Ectodermal cell (in vitro differentiated cells): ENCODE measurements around the gene SLC25A13.
"Not testable (repeated sequence)": the region's sequence is repeated elsewhere in the genome, so short reads cannot be mapped to it uniquely, and the experiment has no call there.

Source experiments
- H3K27ac ChIP-seq: 2 replicates; pipeline ENCODE4 v1.7.0; 2013; ENCODE audit warnings: mild to moderate bottlenecking, low read depth, low read length; ENCODE audit not compliant: insufficient read depth, poor library complexity, severe bottlenecking
- H3K27me3 ChIP-seq: 2 replicates; pipeline ENCODE4 v1.7.0; 2013; ENCODE audit warnings: mild to moderate bottlenecking, low read length; ENCODE audit not compliant: insufficient read depth, control insufficient read depth, poor library complexity, severe bottlenecking
- H3K36me3 ChIP-seq: one replicate; pipeline ENCODE4 v1.7.0; 2013; ENCODE audit warnings: low read length; ENCODE audit not compliant: control insufficient read depth, insufficient read depth
- H3K4me1 ChIP-seq: one replicate; pipeline ENCODE4 v1.7.0; 2013; ENCODE audit warnings: low read length; ENCODE audit not compliant: control insufficient read depth, insufficient read depth
- H3K4me3 ChIP-seq: 2 replicates; pipeline ENCODE4 v1.7.0; 2013; ENCODE audit warnings: low read depth, low read length, control low read depth; ENCODE audit not compliant: insufficient read depth
- H3K9me3 ChIP-seq: 2 replicates; pipeline ENCODE4 v1.7.0; 2013; ENCODE audit warnings: mild to moderate bottlenecking, low read length, moderate library complexity; ENCODE audit not compliant: control insufficient read depth
- WGBS, 2 experiments: methylation state at CpG; one replicate each; pipeline ENCODE4 v1.1.7; 2013; ENCODE audit warnings: missing lambda C conversion rate in 2 of 2; 5-methylcytosine and 5-hydroxymethylcytosine counted together

Gene SLC25A13

GRCh38 chr7:96179341-96179740, 142.6 kb downstream of the SLC25A13 start:
- no peaks in the 10 kb centered on the region for H3K9me3 ChIP-seq
- 69 to 77% methylated on average over 2 to 3 of the region's 3 CpGs for WGBS, 2 experiments
- H3K27me3 ChIP-seq = no peaks in the 10 kb centered on the region
- peaks cover 22% of the 10 kb centered on the region for H3K4me1 ChIP-seq
- H3K4me3 ChIP-seq = no peak overlapping the region
- peaks cover 3% of the 10 kb centered on the region for H3K36me3 ChIP-seq
- no peak overlapping the region for H3K27ac ChIP-seq

- no peak overlapping the region for H3K27ac ChIP-seq
- peaks cover 1% of the 10 kb centered on the region for H3K36me3 ChIP-seq
- no peaks in the 10 kb centered on the region for H3K9me3 ChIP-seq
- WGBS, 2 experiments = 58 to 67% methylated on average over 2 of the region's 2 CpGs
- H3K4me3 ChIP-seq = no peak overlapping the region
- H3K4me1 ChIP-seq = peaks cover 22% of the 10 kb centered on the region
- no peaks in the 10 kb centered on the region for H3K27me3 ChIP-seq
These were observed 143.3 kb downstream of the SLC25A13 start for GRCh38 chr7:96178581-96178980.

- H3K4me1 ChIP-seq = peaks cover 22% of the 10 kb centered on the region
- no peaks in the 10 kb centered on the region for H3K27me3 ChIP-seq
- no peaks in the 10 kb centered on the region for H3K9me3 ChIP-seq
- no peaks in the 10 kb centered on the region for H3K36me3 ChIP-seq
- H3K4me3 ChIP-seq = no peak overlapping the region
- H3K27ac ChIP-seq = no peak overlapping the region
- WGBS, 2 experiments = 99 to 100% methylated on average over 3 of the region's 3 CpGs
These were observed 144.5 kb downstream of the SLC25A13 start for GRCh38 chr7:96177353-96177752.

GRCh38 chr7:96174812-96175211, 147.1 kb downstream of the SLC25A13 start:
- Histone ChIP-seq H3K4me3 (no peak overlapping the region), H3K9me3 (no peaks in the 10 kb centered on the region), H3K27ac (no peak overlapping the region), H3K27me3 (no peaks in the 10 kb centered on the region), H3K36me3 (no peaks in the 10 kb centered on the region), H3K4me1 (peaks cover 15% of the 10 kb centered on the region)
- whole genome bisulfite sequencing, 2 experiments = 53 to 62% methylated on average over 4 of the region's 4 CpGs

GRCh38 chr7:96173781-96174180, 148.1 kb downstream of the SLC25A13 start:
- Histone ChIP-seq H3K9me3 (no peaks in the 10 kb centered on the region), H3K36me3 (no peaks in the 10 kb centered on the region), H3K4me1 (peaks cover 6% of the 10 kb centered on the region), H3K27ac (no peak overlapping the region), H3K27me3 (no peaks in the 10 kb centered on the region), H3K4me3 (no peak overlapping the region)
- WGBS, 2 experiments = 92 to 95% methylated on average over 3 of the region's 3 CpGs

- H3K36me3 ChIP-seq = no peaks in the 10 kb centered on the region
- no peak overlapping the region for H3K4me3 ChIP-seq
- H3K27ac ChIP-seq = no peak overlapping the region
- no peaks in the 10 kb centered on the region for H3K9me3 ChIP-seq
- no peaks in the 10 kb centered on the region for H3K4me1 ChIP-seq
- WGBS, 2 experiments = 75 to 78% methylated on average over 5 of the region's 5 CpGs
- H3K27me3 ChIP-seq = no peaks in the 10 kb centered on the region
These were observed 152.5 kb downstream of the SLC25A13 start for GRCh38 chr7:96169439-96169838.

- Histone ChIP-seq H3K9me3 (no peaks in the 10 kb centered on the region), H3K27ac (no peak overlapping the region), H3K4me1 (no peaks in the 10 kb centered on the region), H3K4me3 (no peak overlapping the region), H3K27me3 (no peaks in the 10 kb centered on the region), H3K36me3 (no peaks in the 10 kb centered on the region)
- 91 to 100% methylated on average over 1 of the region's 1 CpG for WGBS, 2 experiments
These were observed 154.5 kb downstream of the SLC25A13 start for GRCh38 chr7:96167424-96167823.

GRCh38 chr7:96161897-96162296, 160.0 kb downstream of the SLC25A13 start:
- WGBS, 2 experiments = 96% methylated on average over 3 of the region's 3 CpGs

GRCh38 chr7:96157856-96158255, 164.0 kb downstream of the SLC25A13 start:
- no peaks in the 10 kb centered on the region for H3K4me1 ChIP-seq
- no peaks in the 10 kb centered on the region for H3K9me3 ChIP-seq
- no peak overlapping the region for H3K4me3 ChIP-seq
- H3K36me3 ChIP-seq = no peaks in the 10 kb centered on the region
- no peak overlapping the region for H3K27ac ChIP-seq
- 89 to 93% methylated on average over 1 of the region's 1 CpG for WGBS, 2 experiments
- H3K27me3 ChIP-seq = no peaks in the 10 kb centered on the region

More at GRCh38 chr7:96161897-96162296, 160.0 kb downstream of the SLC25A13 start:
- no peaks in the 10 kb centered on the region for H3K9me3 ChIP-seq
- H3K36me3 ChIP-seq = no peaks in the 10 kb centered on the region
- H3K27me3 ChIP-seq = no peaks in the 10 kb centered on the region
- no peaks in the 10 kb centered on the region for H3K4me1 ChIP-seq
- H3K4me3 ChIP-seq = no peak overlapping the region
- H3K27ac ChIP-seq = no peak overlapping the region

- WGBS, 2 experiments = 87 to 95% methylated on average over 6 of the region's 6 CpGs
- not testable (repeated sequence) for H3K36me3 ChIP-seq, H3K4me1 ChIP-seq, H3K4me3 ChIP-seq, H3K27me3 ChIP-seq, H3K9me3 ChIP-seq, H3K27ac ChIP-seq
These were observed 167.4 kb downstream of the SLC25A13 start for GRCh38 chr7:96154506-96154905.

GRCh38 chr7:96152706-96153105, 169.2 kb downstream of the SLC25A13 start:
- no peaks in the 10 kb centered on the region for H3K4me1 ChIP-seq
- H3K4me3 ChIP-seq = no peak overlapping the region
- no peaks in the 10 kb centered on the region for H3K9me3 ChIP-seq
- H3K36me3 ChIP-seq = no peaks in the 10 kb centered on the region
- 92 to 95% methylated on average over 5 of the region's 5 CpGs for WGBS, 2 experiments
- no peak overlapping the region for H3K27ac ChIP-seq
- H3K27me3 ChIP-seq = no peaks in the 10 kb centered on the region
